CD4-positive, alpha-beta T cell treated with Interleukin-15 for 4 hours (primary cell): Measurements from ENCODE around the gene TWF2.

Experiments
- DNase-seq: peaks from one replicate; pipeline ENCODE4 v3.0.0-alpha.2; 2020; ENCODE audit warnings: low spot score

The TWF2 gene

DNA sequence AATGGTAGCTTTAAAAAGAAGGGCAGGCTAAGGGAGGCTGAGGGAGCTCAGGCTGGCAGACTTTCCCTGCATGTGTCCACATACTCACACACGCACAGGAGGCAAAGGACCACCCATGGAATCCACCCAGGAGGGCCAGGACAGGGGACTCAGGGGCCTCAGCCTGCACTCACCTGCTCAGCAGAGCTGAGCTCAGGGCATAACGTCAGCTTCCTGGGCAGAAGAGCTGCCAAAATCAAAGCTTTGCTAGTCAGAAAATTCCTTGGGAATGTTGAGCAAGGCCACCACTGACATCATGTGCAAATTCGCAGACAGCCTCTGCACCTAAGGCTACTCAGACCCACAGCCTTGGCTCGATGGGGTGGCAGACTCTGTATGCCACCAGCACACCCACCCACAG is 57.4 kb downstream of the TWF2 start:
- no peak for DNase-seq
